ENCODE measurements around the gene TNNT2. TPM values are rescaled to one million over a fixed set of nuclear protein-coding genes. Genes with fewer than 3 reads are reported as not detected.

The TNNT2 gene
- total and polyA plus RNA-seq, 11 donors = 5,987 to 28,496 (median 7,745) TPM

- Histone ChIP-seq H3K4me3 (no peak overlapping the region), H3K27me3 (peaks cover 0 to 7% (median 0%) of the 10 kb centered on the region in 9 donors), H3K36me3 (no peaks in the 10 kb centered on the region), H3K4me1 (peaks cover 0 to 42% (median 25%) of the 10 kb centered on the region in 12 donors), H3K9me3 (no peaks in the 10 kb centered on the region), H3K27ac (no peak overlapping the region)
- TF ChIP-seq CTCF (IDR thresholded peaks at IDR 0.05) (no peak), POLR2A (IDR thresholded peaks at IDR 0.05) (no peak)
- no peak for DNase-seq
- WGBS, 4 donors = 86 to 94% (median 91%) methylated on average over 7 of the region's 7 CpGs
- ATAC-seq = no peak
- intact Hi-C loops (cut with DNase I) = loop anchor here in 1 of 10 donors (5.0 kb wide), 1 partner anchor 35 kb away; no protein-coding TSS in a partner anchor
Observed at GRCh38 chr1:201312298-201312697, 65.2 kb downstream of the TNNT2 start.

- H3K27me3 ChIP-seq = peaks cover 0 to 7% (median 0%) of the 10 kb centered on the region in 9 donors
- peaks cover 0 to 42% (median 25%) of the 10 kb centered on the region in 12 donors for H3K4me1 ChIP-seq
- 53 to 80% (median 74%) methylated on average over 8 of the region's 8 CpGs for WGBS, 4 donors
- peak overlapping the region in 5 of 12 donors; percentile 8 to 57 (median 34) for H3K27ac ChIP-seq
- DNase-seq = peak in 1 of 5 donors; percentile 42
- no peak for ATAC-seq
- no peaks in the 10 kb centered on the region for H3K36me3 ChIP-seq
- intact Hi-C loops (cut with DNase I) = loop anchor here in 1 of 10 donors (5.0 kb wide), 1 partner anchor 36 kb away; no protein-coding TSS in a partner anchor
- TF ChIP-seq CTCF (IDR thresholded peaks at IDR 0.05) (no peak), POLR2A (IDR thresholded peaks at IDR 0.05) (no peak)
- H3K9me3 ChIP-seq = no peaks in the 10 kb centered on the region
- H3K4me3 ChIP-seq = no peak overlapping the region
Observed at GRCh38 chr1:201311356-201312011, 66.0 kb downstream of the TNNT2 start.

GRCh38 chr1:201310986-201311355, 66.5 kb downstream of the TNNT2 start:
- intact Hi-C loops (cut with DNase I) = loop anchor here in 1 of 10 donors (5.0 kb wide), 1 partner anchor 36 kb away; no protein-coding TSS in a partner anchor
- WGBS, 4 donors = 24 to 34% (median 29%) methylated on average over 4 of the region's 4 CpGs
- TF ChIP-seq CTCF (IDR thresholded peaks at IDR 0.05) (no peak), POLR2A (IDR thresholded peaks at IDR 0.05) (no peak)
- peaks cover 0 to 42% (median 25%) of the 10 kb centered on the region in 12 donors for H3K4me1 ChIP-seq
- no peak overlapping the region for H3K4me3 ChIP-seq
- peak overlapping the region in 8 of 12 donors; percentile 8 to 61 (median 40) for H3K27ac ChIP-seq
- ATAC-seq = peak; percentile 24 to 62 (median 38)
- H3K36me3 ChIP-seq = no peaks in the 10 kb centered on the region
- peaks cover 0 to 7% (median 0%) of the 10 kb centered on the region in 9 donors for H3K27me3 ChIP-seq
- DNase-seq = peak in 4 of 5 donors; percentile 41 to 60 (median 51)
- no peaks in the 10 kb centered on the region for H3K9me3 ChIP-seq

- peak in 1 of 5 donors; percentile 50 for DNase-seq
- H3K4me1 ChIP-seq = peaks cover 0 to 42% (median 25%) of the 10 kb centered on the region in 12 donors
- no peak overlapping the region for H3K4me3 ChIP-seq
- intact Hi-C loops (cut with DNase I) = loop anchor here in 1 of 10 donors (5.0 kb wide), 1 partner anchor 37 kb away; no protein-coding TSS in a partner anchor
- no peaks in the 10 kb centered on the region for H3K9me3 ChIP-seq
- H3K27me3 ChIP-seq = peaks cover 0 to 7% (median 0%) of the 10 kb centered on the region in 9 donors
- WGBS, 4 donors = 31 to 52% (median 49%) methylated on average over 5 to 7 of the region's 7 CpGs
- TF ChIP-seq POLR2A (IDR thresholded peaks at IDR 0.05) (no peak), CTCF (IDR thresholded peaks at IDR 0.05) (no peak)
- H3K27ac ChIP-seq = peak overlapping the region in 10 of 12 donors; percentile 9 to 61 (median 34)
- H3K36me3 ChIP-seq = no peaks in the 10 kb centered on the region
- ATAC-seq = peak in 3 of 4 donors; percentile 12 to 68 (median 33)
Observed at GRCh38 chr1:201310251-201310985, 67.1 kb downstream of the TNNT2 start.
